ENCODE measurements around the gene CCDC182. TPM values are rescaled to one million over a fixed set of nuclear protein-coding genes. Genes with fewer than 3 reads are reported as not detected.

Gene CCDC182
- total and polyA plus RNA-seq, 9 of the 15 experiments (the other 6 are each of a cell fraction or from before 2014, with no cell fraction given): not detected

DNA sequence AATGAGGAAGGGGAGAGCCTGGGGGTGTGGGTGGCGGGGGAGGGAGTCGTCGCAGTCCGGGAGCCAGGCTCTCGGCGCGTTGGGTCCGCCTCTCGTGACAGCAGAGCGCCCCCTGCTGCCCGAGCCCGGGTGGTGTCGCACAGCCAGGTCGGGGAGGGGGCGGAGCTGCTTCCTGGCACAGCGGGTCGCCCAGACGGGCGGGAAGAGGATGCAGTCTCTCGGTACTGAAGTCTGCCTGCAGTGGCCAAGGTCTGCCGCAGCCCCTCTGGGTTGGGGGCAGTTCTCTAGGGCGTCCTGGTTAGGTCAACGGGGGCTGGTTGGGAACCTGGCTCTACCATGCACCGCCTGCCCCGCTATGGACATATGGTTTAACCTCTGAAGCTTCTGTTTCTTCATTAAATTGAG is 38.2 kb upstream of the CCDC182 start (continued):
- TF ChIP-seq, protein P1, sequence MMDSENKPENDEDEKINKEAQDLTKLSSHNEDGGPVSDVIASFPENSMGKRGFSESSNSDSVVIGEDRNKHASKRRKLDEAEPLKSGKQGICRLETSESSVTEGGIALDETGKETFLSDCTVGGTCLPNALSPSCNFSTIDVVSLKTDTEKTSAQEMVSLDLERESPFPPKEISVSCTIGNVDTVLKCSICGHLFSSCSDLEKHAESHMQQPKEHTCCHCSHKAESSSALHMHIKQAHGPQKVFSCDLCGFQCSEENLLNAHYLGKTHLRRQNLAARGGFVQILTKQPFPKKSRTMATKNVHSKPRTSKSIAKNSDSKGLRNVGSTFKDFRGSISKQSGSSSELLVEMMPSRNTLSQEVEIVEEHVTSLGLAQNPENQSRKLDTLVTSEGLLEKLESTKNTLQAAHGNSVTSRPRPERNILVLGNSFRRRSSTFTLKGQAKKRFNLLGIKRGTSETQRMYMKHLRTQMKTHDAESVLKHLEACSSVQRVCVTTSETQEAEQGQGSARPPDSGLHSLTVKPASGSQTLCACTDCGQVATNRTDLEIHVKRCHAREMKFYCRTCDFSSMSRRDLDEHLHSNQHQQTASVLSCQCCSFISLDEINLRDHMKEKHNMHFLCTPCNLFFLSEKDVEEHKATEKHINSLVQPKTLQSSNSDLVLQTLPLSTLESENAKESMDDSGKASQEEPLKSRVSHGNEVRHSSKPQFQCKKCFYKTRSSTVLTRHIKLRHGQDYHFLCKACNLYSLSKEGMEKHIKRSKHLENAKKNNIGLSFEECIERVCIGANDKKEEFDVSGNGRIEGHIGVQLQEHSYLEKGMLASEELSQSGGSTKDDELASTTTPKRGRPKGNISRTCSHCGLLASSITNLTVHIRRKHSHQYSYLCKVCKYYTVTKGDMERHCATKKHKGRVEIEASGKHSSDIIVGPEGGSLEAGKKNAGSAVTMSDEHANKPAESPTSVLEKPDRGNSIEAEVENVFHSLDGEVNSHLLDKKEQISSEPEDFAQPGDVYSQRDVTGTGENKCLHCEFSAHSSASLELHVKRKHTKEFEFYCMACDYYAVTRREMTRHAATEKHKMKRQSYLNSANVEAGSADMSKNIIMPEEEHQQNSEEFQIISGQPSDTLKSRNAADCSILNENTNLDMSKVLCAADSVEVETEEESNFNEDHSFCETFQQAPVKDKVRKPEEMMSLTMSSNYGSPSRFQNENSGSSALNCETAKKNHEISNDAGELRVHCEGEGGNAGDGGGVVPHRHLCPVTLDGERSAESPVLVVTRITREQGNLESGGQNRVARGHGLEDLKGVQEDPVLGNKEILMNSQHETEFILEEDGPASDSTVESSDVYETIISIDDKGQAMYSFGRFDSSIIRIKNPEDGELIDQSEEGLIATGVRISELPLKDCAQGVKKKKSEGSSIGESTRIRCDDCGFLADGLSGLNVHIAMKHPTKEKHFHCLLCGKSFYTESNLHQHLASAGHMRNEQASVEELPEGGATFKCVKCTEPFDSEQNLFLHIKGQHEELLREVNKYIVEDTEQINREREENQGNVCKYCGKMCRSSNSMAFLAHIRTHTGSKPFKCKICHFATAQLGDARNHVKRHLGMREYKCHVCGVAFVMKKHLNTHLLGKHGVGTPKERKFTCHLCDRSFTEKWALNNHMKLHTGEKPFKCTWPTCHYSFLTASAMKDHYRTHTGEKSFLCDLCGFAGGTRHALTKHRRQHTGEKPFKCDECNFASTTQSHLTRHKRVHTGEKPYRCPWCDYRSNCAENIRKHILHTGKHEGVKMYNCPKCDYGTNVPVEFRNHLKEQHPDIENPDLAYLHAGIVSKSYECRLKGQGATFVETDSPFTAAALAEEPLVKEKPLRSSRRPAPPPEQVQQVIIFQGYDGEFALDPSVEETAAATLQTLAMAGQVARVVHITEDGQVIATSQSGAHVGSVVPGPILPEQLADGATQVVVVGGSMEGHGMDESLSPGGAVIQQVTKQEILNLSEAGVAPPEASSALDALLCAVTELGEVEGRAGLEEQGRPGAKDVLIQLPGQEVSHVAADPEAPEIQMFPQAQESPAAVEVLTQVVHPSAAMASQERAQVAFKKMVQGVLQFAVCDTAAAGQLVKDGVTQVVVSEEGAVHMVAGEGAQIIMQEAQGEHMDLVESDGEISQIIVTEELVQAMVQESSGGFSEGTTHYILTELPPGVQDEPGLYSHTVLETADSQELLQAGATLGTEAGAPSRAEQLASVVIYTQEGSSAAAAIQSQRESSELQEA (IDR thresholded peaks at IDR 0.05; ENCODE audit: low read depth): no peak
- no peak for TF ChIP-seq ZNF436 (CRISPR knock-in tag; IDR thresholded peaks at IDR 0.05)
- peak; percentile 68 for TF ChIP-seq RB1 (IDR thresholded peaks at IDR 0.05; ENCODE audit: low read depth)
- no peak for TF ChIP-seq DACH1 (IDR thresholded peaks at IDR 0.05; ENCODE audit: partially characterized antibody)
- TF ChIP-seq ZNF212 (CRISPR knock-in tag; IDR thresholded peaks at IDR 0.05): no peak
- no peak for TF ChIP-seq ZNF431 (CRISPR knock-in tag; IDR thresholded peaks at IDR 0.05)
- TF ChIP-seq, protein P2, sequence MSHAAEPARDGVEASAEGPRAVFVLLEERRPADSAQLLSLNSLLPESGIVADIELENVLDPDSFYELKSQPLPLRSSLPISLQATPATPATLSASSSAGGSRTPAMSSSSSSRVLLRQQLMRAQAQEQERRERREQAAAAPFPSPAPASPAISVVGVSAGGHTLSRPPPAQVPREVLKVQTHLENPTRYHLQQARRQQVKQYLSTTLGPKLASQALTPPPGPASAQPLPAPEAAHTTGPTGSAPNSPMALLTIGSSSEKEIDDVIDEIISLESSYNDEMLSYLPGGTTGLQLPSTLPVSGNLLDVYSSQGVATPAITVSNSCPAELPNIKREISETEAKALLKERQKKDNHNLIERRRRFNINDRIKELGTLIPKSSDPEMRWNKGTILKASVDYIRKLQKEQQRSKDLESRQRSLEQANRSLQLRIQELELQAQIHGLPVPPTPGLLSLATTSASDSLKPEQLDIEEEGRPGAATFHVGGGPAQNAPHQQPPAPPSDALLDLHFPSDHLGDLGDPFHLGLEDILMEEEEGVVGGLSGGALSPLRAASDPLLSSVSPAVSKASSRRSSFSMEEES (CRISPR knock-in tag; IDR thresholded peaks at IDR 0.05): no peak
- no peak for TF ChIP-seq RFX7 (CRISPR knock-in tag; IDR thresholded peaks at IDR 0.05)
- TF ChIP-seq, protein P3, sequence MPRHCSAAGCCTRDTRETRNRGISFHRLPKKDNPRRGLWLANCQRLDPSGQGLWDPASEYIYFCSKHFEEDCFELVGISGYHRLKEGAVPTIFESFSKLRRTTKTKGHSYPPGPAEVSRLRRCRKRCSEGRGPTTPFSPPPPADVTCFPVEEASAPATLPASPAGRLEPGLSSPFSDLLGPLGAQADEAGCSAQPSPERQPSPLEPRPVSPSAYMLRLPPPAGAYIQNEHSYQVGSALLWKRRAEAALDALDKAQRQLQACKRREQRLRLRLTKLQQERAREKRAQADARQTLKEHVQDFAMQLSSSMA (CRISPR knock-in tag; IDR thresholded peaks at IDR 0.05): no peak
- no peak for TF ChIP-seq ZKSCAN1 (IDR thresholded peaks at IDR 0.05; ENCODE audit: low read depth, low read length)
- TF ChIP-seq, protein P4, sequence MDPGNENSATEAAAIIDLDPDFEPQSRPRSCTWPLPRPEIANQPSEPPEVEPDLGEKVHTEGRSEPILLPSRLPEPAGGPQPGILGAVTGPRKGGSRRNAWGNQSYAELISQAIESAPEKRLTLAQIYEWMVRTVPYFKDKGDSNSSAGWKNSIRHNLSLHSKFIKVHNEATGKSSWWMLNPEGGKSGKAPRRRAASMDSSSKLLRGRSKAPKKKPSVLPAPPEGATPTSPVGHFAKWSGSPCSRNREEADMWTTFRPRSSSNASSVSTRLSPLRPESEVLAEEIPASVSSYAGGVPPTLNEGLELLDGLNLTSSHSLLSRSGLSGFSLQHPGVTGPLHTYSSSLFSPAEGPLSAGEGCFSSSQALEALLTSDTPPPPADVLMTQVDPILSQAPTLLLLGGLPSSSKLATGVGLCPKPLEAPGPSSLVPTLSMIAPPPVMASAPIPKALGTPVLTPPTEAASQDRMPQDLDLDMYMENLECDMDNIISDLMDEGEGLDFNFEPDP (CRISPR knock-in tag; IDR thresholded peaks at IDR 0.05): no peak
- no peak for TF ChIP-seq HNRNPH1 (optimal IDR thresholded peaks at IDR 0.05; ENCODE audit: low read depth, low read length)
- TF ChIP-seq OTX1 (CRISPR knock-in tag; IDR thresholded peaks at IDR 0.05): no peak
- no peak for TF ChIP-seq ZFP1 (CRISPR knock-in tag; IDR thresholded peaks at IDR 0.05)
- TF ChIP-seq, protein P5, sequence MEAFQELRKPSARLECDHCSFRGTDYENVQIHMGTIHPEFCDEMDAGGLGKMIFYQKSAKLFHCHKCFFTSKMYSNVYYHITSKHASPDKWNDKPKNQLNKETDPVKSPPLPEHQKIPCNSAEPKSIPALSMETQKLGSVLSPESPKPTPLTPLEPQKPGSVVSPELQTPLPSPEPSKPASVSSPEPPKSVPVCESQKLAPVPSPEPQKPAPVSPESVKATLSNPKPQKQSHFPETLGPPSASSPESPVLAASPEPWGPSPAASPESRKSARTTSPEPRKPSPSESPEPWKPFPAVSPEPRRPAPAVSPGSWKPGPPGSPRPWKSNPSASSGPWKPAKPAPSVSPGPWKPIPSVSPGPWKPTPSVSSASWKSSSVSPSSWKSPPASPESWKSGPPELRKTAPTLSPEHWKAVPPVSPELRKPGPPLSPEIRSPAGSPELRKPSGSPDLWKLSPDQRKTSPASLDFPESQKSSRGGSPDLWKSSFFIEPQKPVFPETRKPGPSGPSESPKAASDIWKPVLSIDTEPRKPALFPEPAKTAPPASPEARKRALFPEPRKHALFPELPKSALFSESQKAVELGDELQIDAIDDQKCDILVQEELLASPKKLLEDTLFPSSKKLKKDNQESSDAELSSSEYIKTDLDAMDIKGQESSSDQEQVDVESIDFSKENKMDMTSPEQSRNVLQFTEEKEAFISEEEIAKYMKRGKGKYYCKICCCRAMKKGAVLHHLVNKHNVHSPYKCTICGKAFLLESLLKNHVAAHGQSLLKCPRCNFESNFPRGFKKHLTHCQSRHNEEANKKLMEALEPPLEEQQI (IDR thresholded peaks at IDR 0.05): no peak
- TF ChIP-seq MTA1 (IDR thresholded peaks at IDR 0.05; ENCODE audit: borderline replicate concordance): no peak
